ENCODE results near the gene FAT1.

- TF ChIP-seq, protein P1, sequence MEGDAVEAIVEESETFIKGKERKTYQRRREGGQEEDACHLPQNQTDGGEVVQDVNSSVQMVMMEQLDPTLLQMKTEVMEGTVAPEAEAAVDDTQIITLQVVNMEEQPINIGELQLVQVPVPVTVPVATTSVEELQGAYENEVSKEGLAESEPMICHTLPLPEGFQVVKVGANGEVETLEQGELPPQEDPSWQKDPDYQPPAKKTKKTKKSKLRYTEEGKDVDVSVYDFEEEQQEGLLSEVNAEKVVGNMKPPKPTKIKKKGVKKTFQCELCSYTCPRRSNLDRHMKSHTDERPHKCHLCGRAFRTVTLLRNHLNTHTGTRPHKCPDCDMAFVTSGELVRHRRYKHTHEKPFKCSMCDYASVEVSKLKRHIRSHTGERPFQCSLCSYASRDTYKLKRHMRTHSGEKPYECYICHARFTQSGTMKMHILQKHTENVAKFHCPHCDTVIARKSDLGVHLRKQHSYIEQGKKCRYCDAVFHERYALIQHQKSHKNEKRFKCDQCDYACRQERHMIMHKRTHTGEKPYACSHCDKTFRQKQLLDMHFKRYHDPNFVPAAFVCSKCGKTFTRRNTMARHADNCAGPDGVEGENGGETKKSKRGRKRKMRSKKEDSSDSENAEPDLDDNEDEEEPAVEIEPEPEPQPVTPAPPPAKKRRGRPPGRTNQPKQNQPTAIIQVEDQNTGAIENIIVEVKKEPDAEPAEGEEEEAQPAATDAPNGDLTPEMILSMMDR (IDR thresholded peaks at IDR 0.05; ENCODE audit: low read depth, low read length): no peak
- TF ChIP-seq, protein P2, sequence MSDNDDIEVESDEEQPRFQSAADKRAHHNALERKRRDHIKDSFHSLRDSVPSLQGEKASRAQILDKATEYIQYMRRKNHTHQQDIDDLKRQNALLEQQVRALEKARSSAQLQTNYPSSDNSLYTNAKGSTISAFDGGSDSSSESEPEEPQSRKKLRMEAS (IDR thresholded peaks at IDR 0.05; ENCODE audit: low read depth, low read length): no peak
Observed at GRCh38 chr4:186762361-186762760, 38.7 kb upstream of the FAT1 start.

Measured in NB4 (cell line).